Hematopoietic multipotent progenitor cell treated with erythropoietin and hydrocortisone succinate and interleukin-3 and kit ligand, for 8 days (in vitro differentiated cells): ENCODE results near the gene PTPRM.

ENCODE experiments used
- DNase-seq: peaks from one replicate; pipeline ENCODE4 v3.0.0-alpha.2; 2015

The PTPRM gene

DNA sequence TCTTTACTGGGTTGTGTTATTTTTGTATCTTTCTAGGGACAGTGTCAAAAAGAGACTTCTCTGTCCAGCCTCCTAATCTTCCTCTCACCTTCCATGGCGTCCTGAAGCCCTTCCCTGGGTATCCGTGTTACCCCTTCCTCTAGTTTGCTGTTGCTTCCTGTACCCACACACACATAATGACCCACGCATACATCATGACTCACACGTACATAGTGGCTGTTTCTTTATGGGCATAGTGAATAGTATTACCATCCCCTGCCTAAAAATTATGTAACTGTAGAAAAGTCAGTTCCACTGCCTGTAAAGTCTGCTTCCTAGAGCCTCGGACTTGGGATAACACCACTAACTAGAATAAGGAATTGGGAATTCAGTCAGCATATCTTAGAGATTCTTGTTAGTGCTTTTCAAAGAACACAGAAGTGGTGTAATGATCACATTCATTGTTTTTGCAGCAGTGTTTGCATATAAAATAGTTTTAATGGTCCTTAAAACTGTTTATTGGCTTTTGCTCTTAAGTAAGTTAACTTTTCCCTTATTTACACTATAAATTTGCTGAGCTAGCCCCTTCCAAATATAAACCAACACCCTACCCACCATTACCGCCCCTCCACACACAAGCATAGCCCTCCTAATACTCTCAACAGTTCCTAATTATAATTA is 733.8 kb downstream of the PTPRM start:
- no peak for DNase-seq

DNA sequence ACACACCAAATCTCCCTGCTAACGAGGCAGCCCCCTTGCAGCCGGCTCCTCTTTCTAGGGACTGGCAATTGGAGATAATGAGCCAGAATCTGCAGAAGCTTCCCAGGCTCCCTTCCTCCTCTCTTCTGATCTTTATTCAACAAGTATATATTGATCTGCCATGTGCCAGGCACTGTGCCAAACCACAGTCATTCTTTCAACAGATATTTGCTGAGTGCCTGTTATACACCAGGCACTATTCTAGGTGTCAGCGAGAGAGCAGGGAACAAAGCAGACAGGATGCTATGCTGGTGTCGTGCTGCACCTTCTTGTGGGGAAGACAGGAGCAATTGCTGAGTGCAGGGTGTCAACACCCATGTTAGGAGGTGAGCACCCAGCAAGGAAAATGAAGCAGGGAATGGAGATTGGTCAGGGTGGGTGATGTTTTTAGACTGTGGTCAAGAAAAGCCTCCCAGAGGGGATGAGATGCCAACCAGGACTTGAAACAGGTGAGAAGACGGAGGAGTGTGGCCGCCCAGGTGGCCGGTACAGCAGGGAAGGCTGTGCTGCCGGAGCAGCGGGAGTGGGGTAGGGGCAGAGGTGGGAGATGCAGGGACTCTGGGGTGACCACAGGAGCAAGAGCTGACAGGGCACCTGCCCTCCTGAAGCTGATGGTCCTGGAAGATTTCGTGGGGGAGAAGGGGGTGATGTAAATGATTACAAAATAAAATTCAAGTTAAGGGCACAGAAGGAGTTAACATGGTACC is 734.5 kb downstream of the PTPRM start:
- DNase-seq: no peak

DNA sequence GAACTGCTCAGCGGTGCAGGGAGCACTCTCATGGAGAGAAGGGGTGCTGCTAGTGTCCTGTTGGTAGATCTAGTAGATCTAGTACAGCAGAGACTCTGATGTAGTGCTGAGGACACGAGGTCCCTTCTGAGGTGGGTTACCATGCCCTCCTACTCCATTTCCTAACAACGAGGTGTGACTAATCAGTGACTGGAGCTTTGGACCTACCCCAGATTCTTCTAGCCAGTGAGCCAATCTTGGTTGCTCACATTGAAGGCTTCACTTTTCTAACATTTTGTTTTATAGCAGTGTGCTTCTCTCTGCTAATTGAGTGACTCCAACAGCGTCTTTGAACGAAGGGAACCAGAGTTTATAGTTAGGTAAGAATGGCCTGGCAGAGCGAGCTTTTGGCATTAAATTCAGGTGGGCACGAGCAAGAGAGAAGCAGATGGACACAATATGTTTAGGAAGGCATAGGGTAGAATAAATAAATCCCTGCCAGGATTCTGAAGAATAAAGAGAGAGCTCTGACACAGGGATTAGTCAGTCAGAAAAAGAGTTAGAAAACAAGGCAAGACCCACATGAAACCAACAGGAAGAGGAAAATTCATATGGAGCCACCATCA is 736.1 kb downstream of the PTPRM start:
- DNase-seq: no peak

DNA sequence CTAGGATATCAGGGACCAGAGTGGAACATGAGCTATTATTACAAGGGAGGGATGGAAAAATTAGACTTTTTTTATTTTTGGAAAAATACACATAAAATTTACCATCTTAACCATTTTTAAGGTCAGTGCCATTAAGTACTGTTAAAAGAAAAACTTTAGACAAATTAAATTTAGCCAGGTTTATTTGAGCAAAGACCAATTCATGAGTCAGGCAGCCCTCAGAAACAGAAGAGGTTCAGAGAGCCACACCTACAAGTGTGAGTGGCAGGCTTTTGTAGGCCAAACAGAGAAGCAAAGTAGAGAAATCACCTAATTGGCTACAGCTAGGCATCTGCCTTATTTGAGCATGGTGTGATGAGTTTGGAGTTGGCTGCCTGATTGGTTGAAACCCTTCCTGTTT is 740.8 kb downstream of the PTPRM start:
- DNase-seq: no peak

DNA sequence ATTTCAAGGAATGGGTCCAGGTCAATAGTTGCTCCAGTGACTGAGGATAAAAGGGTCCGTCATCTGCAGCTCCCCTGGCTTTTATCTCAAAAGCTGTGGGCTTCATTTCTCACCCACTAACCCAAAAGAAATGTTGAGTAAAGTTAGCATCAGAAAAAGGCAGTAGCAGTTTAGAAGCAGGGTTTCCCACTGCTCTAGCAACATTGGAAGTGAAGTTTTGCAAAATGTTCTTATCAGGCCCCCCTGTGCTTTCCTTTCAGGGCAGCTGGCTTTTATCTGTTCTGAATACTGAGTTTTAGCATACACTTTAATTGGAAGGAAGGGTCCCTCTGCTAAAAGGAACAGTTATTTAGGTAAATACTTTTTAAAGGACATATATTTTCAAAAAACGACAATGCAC is 745.9 kb downstream of the PTPRM start:
- DNase-seq: no peak

DNA sequence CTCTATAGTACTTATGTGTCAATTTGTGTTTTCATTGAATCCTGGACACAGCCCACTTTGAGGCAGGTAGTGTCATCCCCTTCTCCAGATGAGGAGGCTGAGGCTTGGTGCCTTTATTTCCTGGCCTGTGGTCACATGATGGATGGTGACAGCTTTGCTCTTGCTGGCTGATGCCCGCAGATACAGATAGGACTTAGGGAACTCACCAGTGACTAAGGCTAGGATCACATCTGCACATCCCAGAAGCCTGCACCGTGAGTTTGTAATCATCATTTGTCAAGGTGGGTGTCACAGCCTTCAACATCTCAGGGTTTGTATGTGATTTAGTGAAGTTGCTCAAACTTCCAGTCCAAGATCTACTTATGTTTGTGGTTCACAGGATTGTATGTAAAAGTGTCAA is 747.0 kb downstream of the PTPRM start:
- DNase-seq: no peak

DNA sequence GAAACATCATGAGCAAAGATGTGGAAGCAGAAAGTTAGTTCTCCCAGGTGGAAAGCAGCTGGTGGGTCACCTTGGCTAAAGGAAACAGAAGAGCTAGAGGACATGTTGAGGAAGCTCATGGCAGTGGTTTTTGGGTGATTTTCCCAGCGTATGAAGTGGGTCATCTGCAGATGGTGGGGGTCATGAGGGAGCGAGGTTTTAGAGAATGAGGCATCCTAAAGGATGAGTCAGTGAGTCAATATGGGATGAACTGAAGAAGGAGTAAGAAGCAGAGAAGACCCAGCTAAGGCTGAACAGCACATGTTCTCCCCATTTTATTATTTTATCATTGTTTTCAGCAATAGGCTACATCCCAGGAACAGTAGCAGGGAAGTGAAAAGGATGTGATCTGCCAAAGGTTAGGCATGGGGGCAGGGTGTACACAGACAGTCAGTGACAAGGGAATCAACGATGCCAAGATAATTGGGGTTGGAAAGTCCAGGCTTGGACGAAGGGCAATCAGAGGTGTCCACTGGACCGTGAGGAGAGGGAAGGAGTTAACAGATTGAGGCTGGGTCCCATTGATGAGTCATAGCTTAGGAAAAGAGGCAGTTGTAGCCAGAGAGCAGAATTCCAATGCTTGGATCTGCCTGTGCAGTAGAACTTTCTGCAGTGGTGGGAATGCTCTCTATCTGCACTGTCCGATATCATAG is 752.8 kb downstream of the PTPRM start:
- DNase-seq: no peak

DNA sequence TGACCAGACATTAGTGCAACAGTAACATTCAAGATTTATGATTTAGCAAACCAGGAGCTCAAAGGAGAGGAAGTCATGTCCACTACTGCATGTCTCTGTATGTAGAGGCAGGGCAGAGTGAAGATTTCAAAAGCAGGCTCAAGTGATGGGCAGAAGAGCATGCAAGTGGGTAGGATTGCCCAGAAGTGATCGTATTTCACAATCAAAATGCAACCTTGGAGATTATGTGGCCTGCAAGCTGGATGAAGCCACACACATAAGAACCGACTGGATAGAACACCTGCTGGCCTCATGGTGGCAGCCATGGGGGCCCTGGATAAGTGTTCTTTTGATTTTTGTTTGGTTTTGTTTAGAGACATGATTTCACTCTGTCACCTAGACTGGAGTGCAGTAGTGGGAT is 755.4 kb downstream of the PTPRM start:
- no peak for DNase-seq

DNA sequence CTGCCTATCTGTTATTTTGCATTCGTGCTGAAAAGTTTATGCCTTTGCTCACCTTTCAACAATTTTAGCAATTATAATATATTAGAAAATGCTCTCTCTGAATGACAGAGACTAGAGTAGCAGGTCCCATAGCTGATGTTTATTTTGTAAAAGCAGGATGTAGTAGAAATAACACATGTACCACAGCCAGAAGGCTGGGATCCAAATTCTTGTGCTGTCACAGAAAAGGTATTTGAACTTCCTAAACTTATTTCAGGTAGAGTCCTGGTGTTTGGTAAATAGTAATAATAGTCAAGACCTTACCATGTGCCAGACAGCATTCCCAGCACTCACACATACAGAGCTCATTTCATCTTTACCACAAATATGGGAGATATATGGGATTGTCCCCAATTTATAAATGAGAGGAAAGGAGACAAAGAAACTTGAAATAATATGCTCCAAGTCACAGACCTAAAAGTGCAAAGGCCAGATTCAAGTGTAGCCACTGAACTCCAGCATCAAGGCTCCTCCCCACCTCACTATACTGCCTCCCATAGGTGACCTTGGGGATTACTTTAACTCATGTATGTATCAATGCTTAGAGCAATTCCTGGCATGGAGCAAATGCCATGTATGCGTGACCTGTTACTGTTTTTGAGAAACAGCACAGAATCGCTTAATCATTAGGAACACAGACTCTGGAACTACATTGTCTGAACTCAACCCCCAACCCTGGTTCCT is 757.4 kb downstream of the PTPRM start:
- DNase-seq: no peak

DNA sequence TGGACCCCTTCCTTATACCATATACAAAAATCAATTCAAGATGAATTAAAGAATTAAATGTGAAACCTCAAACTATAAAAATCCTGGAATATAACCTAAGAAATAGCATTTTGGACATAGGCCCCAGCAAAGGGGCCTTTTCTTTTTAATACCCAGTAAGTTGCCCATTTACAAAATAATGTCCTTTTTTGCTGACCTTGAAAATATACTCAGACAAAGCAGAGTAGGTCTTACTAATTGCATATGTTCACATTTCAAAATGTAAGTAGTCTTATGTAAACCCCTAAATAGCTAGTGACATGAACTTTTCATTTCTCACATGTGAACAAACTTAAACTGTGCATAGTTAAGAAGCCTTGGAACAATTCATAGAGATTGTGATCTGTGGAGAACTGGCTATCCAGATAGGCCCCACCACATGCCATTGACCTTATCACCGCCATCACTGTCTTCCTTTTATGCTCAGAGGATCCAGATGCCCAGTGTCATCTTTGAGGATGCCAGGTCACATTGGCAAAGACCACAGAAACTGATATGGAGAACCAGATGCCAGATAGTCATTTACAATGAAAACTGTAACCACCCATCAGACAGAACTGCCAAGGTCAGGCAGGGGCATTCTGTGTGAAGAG is 759.8 kb downstream of the PTPRM start:
- no peak for DNase-seq

DNA sequence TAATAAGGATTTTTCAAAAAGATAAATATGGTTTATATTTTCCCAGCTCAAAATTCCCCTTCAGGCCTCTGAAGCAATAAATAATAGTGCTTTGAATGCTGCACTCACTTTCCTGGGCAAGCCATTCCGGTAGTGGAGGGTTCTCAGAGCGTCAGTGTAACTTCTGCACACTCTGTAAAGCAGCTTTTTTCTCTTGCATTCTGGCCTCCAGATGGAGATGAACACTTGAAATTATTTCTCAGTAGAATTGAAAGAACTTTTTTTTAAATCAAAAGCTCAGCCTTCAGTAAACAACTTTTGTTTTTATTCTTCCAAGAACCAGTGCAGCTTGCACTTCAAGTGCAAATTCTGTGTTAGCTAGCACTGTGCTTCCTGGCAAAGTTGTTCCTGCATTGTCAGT is 761.0 kb downstream of the PTPRM start:
- no peak for DNase-seq

DNA sequence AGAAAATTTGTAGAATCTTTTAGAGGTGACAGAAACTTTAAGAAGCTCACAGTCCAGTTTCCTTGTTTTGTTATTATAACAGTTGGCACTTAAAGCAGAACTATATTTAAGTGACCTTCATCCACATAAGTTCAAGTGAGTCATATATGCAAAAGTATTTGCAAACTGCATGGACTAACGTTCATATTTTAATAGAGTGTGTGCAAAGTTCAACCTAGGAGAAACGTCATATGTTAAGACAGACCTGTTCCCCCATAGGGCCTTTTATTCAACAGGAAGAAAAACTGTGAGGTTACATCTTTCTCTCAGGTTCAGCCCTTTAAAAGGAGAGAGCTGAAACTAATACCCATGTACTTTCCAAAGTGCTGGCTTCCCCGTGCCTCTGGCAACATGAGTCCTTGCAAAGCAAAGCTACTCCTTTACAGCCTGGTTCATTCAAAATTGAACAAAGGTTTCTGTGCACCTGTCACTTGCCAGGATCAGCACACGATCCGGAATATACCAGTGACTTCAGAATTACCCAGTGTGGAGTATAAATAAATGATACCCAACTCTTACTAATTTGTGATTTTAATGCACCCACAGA is 762.2 kb downstream of the PTPRM start:
- DNase-seq: no peak

DNA sequence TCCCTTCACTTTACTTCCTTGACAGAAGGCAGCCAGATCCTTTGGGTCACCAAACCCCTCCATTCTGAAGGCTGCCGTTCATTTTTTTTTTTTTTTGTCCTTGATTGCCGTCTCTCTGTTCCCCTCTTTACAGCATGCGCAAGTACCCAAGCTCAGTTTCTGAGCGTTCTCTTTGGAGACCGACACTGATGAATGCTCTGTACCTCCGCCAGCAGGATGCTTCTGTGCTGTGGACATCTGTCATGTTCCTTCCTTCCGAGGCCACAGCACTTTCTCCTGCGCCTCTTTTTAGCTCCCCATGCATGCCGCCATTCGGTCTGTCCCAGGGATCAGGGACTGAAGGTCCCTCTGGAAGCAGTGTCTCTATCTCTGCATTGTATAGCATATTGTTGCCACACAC is 763.5 kb downstream of the PTPRM start:
- DNase-seq: no peak

DNA sequence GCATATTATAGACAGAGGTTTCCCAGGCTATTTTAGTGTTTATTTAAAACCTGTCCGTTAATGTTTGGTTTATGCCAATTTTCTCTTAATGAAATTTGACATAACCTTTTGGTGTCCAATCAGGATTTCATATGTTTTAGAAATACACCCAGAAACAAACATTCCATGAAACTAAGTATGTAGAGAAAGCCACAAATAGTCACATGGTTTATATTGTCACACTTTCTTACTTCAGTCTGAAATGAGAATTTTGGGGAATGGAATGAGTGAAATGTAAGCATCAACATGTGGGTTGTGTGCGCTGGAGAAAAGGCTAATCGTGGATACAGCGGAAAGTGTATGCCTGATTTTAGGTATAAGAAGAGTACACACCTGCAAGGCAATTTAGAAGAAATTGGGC is 765.2 kb downstream of the PTPRM start:
- no peak for DNase-seq

DNA sequence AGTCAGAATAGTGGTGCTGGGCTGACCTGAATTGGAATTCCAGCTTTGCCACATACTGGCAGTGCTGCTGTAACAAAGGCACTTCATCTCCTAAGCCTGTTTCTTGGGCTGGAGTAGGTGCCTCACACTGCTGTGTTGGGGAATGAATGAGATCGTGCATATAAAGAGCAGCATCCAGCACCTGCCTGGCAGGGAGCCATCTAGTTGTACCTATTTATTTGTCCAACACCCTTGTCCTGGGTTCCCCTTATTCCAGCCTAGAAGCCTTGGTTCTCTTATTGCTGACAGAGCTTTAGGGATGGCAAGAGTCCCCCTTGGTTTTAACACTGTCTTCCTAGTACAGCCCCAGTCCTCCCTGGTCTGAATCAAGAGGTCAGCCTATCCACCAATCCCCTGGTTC is 766.8 kb downstream of the PTPRM start:
- DNase-seq: no peak

DNA sequence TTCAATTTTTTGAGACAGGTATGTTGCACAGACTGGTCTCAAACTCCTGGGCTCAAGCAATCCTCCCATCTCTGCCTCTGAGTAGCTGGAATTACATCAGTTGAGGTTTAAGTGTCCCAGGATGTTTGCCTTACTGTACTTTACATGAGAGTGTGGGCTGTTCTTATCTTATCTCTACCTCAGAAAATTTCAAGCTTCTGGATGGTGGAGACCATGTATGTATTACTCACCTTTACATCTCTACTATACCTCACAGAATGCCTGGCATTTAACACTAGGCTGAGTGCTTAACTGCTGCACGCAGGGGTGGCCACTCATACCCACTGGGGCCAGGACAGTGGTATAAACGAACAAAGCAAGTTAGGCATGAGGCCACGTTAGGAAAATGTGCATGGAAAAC is 770.1 kb downstream of the PTPRM start:
- DNase-seq: no peak

DNA sequence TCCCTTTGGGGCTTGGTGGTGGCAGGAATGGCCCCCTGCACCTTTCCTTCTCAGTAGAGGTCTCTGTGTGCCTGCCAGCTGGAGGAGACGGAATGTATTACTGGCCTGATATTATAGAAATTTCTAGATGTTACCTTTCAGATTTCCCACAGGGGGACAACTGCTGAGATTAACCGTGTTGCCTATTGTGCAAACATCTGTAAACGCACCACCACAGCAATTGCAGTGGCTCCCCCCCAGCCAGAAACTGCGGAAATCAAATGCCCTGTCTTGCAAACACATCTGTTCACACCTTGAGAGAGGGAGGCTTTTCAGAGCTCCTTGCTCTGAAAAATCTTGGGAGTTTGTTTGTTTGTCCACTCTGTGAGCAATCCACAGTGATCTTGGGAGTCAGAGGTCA is 772.1 kb downstream of the PTPRM start:
- no peak for DNase-seq

DNA sequence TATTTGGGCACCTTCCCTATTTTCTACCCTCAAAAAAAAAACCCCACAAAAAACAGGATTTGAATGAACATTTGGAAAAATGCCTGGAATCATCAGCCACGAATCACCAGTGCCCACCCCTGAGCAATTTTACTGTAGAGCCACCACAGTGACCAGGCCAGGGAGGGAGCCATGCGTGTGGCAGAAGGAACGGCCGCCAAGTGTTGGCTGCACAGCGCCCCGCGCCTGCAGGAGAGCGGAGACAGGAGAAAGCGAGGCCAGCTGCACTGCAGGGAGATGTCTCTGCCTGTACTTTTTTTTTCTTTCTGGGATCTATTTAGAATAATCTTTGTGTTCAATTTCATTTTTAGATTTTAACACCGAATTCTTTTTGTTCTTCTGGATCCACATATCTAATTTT is 772.8 kb downstream of the PTPRM start:
- no peak for DNase-seq

DNA sequence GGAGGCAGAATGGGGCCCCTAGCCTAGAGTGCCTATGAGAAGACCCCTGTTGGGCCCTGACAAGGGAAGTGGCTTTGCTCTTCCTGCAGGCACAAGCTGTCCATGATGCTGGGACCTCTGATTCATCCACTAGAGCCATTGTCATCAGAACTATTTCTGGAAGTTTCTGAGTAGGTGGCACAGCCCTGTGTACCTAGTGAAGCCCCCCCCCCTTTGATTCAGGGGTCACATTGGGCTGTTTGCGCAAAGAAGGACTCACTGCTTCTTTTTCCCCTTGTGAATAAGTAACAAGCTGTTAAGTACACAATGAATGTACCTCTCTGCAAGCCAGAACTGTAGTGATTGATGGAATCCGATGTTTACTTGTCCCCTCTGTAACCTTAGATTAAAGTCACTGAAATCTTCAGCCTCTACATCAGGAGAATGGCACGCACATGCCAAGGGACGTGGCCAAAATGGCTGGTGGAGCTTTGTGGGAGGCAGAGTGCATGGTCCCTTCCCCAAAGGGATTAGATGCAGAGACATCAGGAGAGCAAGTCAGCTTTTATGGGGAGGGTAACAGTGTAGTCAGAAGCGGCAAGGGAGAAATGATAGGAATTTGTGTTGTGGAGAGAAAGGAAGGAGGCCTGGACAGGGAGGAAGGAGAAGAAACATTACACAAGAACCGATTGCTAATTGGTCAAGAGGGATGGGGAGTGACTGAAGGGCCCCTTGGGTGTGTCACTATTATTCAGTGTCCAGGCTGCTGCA is 774.5 kb downstream of the PTPRM start:
- no peak for DNase-seq

DNA sequence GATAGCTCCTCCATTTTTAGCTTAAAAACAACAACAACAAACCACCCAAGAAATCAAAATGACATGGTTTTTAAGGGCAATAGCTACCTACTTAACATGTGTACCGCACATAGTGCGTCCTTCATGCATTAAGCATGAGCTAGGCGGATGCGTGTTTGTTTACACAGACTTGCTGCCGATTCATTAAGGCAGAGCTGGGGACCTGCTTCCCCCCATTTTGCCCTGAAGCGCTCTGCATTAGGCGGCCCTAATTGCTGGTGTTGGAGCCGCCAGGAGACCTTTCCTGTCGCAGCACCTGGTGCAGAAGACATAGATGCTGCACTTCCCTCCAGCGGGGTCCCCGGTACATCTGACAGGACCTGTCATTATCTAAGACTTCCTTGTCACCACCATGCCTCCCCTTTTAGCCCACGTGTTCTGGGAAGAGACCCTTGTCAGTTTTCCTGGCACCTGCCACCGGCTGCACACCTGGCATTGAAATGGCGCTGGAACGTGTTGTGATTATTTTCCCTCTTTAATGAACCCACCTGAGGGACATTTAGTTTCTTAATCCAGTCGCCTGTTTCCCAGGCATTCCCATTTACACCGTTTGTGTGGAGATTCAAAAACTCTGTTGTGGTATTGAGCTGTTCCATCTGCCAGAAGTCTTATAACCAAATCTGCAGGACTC is 781.1 kb downstream of the PTPRM start:
- DNase-seq: no peak
